Lower leg skin (tissue), 4 donors: ENCODE results near the gene BCO1. TPM values are rescaled to one million over a fixed set of nuclear protein-coding genes. Genes with fewer than 3 reads are reported as not detected.

Source experiments
- DNase-seq, 2 donors: peaks; one replicate each; pipeline ENCODE4 v3.0.0-alpha.2; 2019; ENCODE audit warnings: low spot score in 2 of 2
- H3K4me3 ChIP-seq: fragments of 200-600 bp; sonication (generic); 2 replicates; pipeline ENCODE4 v1.5.1; 2017; ENCODE audit warnings: mild to moderate bottlenecking, low read depth; ENCODE audit not compliant: poor library complexity, severe bottlenecking
- CTCF ChIP-seq, 3 donors: fragments of 450-650 bp; IDR thresholded peaks; one replicate each; pipeline ENCODE4 v1.5.1; 2016; ENCODE audit warnings: antibody characterized with exemption in 3 of 3, mild to moderate bottlenecking in 3 of 3, moderate library complexity in 2 of 3
- POLR2A ChIP-seq, 2 donors: fragments of 450-650 bp; IDR thresholded peaks; one replicate each; pipeline ENCODE4 v1.6.1; 2016 to 2017; ENCODE audit warnings: antibody characterized with exemption in 2 of 2, mild to moderate bottlenecking in 1 of 2, moderate library complexity in 1 of 2
- WGBS, 2 donors: methylation state at CpG; one replicate each; pipeline ENCODE4 v1.1.5; 2018; 5-methylcytosine and 5-hydroxymethylcytosine counted together
- intact Hi-C: fragments of 100-400 bp; cut with DNase I; formaldehyde crosslinking; loops from one replicate; pipeline ENCODE4 v1.15.0; 2023; ENCODE audit warnings: low total_unique reads
- total RNA-seq, 4 donors: library from RNA; depleted of rRNA; stranded (reverse); fragments of >200 nt; gene quantifications; one replicate each; pipeline ENCODE4 v1.1.0, GENCODE V29; 2016

BCO1 gene
- total RNA-seq, 4 donors from 2014 or later: 0.12 to 0.29 TPM; not detected in 2

GRCh38 chr16:81263470-81264220 is 25.2 kb downstream of the BCO1 start:
- WGBS, 2 donors: 62 to 64% methylated on average over 11 of the region's 11 CpGs
- no peak for DNase-seq
- TF ChIP-seq CTCF (IDR thresholded peaks at IDR 0.05) (no peak), POLR2A (IDR thresholded peaks at IDR 0.05) (no peak)
- intact Hi-C loops: no loop called here
- H3K4me3 ChIP-seq: no peak overlapping the region

GRCh38 chr16:81264386-81264785 is 25.9 kb downstream of the BCO1 start:
- DNase-seq: no peak
- TF ChIP-seq CTCF (IDR thresholded peaks at IDR 0.05): no peak
- TF ChIP-seq POLR2A (IDR thresholded peaks at IDR 0.05): no peak
- 86 to 90% methylated on average over 7 of the region's 7 CpGs for WGBS, 2 donors
- intact Hi-C loops: no loop called here
- no peak overlapping the region for H3K4me3 ChIP-seq

GRCh38 chr16:81265052-81265451 is 26.6 kb downstream of the BCO1 start:
- intact Hi-C loops: no loop called here
- DNase-seq: no peak
- no peak for TF ChIP-seq POLR2A (IDR thresholded peaks at IDR 0.05)
- no peak for TF ChIP-seq CTCF (IDR thresholded peaks at IDR 0.05)
- H3K4me3 ChIP-seq: no peak overlapping the region
- WGBS, 2 donors: 92 to 93% methylated on average over 2 of the region's 2 CpGs

GRCh38 chr16:81265658-81266451 is 27.4 kb downstream of the BCO1 start:
- TF ChIP-seq CTCF (IDR thresholded peaks at IDR 0.05) (no peak), POLR2A (IDR thresholded peaks at IDR 0.05) (no peak)
- 57 to 63% methylated on average over 5 of the region's 5 CpGs for WGBS, 2 donors
- intact Hi-C loops: no loop called here
- DNase-seq: peak in 1 of 2 donors; percentile 42
- no peak overlapping the region for H3K4me3 ChIP-seq

GRCh38 chr16:81266680-81267095 is 28.2 kb downstream of the BCO1 start:
- no peak overlapping the region for H3K4me3 ChIP-seq
- no peak for DNase-seq
- intact Hi-C loops: no loop called here
- 48 to 64% methylated on average over 7 of the region's 7 CpGs for WGBS, 2 donors
- TF ChIP-seq CTCF (IDR thresholded peaks at IDR 0.05) (no peak), POLR2A (IDR thresholded peaks at IDR 0.05) (no peak)
